HG03039 (cell line): ENCODE data around the gene ITM2C.

Source experiments
- ATAC-seq: cut with Tn5 transposase; IDR thresholded peaks from one replicate; pipeline ENCODE4 v1.9.1; 2021; ENCODE audit warnings: mild to moderate bottlenecking, moderate library complexity; ENCODE audit not compliant: unreplicated experiment

The ITM2C gene

DNA sequence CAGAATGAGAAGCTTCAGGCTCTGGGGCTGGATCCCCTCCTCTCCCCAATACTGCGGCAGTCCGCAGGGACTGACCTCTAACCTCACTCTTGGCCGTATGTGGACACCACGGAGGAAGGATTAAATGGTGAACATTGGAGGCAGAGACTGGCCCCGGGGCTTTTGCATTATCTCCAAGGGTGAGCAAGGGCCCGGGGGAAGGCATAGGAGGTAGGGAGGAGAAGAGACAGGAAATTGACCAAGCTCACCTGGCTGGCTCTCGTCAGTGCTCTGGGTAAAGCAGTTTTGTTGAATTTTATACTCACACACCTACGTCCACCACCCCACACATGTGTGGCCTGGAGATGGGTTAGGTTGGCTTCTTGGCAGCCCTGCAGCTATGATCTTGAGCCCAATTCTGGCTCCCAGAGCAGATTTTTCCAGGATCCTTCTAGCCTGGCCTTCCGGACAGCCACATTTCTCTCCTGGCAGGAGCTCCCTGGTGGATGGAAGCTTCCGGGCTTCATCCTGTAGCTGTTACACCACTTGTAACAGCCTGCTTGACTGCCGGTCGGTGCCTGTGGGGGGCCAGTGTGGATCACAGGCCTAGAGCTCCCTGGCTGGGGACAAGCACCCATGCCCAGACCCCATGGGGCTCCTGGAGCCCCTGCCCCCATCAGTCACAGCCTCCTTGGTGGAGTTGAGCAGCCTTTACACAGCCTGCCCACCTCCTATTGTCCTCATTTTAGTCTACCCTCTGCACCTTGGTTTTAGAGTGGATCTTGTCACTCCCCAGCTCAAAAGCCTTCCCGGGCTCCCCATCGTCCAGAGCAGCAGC, 7.6 kb downstream of the ITM2C start:
- no peak for ATAC-seq

DNA sequence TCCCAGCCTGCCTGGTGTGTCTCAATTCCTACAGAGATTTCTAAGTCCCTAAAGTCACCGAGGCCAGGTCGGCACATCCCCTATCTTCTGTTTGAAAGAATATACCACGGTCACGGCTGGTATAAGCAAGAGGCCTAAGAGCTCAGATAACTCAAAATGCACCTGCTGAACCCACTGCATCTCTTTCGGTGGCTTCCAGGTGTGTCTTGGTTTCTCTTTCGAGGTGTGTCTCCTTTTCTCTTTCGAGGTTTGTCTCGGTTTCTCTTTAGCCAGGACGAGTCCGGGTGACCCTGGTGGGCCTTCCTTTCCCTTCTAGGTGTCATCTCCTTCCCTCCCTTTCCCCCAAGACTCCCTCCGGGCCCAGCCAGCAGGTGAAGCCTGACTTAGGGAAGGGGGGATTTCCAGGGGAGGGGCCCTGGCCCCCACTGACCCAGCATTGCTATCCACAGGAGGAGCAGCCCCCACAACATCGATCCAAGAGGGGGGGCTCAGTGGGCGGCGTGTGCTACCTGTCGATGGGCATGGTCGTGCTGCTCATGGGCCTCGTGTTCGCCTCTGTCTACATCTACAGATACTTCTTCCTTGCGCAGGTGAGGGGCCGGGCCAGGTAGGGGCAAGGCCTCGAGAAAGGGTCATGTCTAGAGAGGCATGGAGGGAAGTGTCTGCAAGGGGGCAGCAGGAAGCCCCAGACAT, 8.4 kb downstream of the ITM2C start:
- ATAC-seq, result peak; percentile 45

DNA sequence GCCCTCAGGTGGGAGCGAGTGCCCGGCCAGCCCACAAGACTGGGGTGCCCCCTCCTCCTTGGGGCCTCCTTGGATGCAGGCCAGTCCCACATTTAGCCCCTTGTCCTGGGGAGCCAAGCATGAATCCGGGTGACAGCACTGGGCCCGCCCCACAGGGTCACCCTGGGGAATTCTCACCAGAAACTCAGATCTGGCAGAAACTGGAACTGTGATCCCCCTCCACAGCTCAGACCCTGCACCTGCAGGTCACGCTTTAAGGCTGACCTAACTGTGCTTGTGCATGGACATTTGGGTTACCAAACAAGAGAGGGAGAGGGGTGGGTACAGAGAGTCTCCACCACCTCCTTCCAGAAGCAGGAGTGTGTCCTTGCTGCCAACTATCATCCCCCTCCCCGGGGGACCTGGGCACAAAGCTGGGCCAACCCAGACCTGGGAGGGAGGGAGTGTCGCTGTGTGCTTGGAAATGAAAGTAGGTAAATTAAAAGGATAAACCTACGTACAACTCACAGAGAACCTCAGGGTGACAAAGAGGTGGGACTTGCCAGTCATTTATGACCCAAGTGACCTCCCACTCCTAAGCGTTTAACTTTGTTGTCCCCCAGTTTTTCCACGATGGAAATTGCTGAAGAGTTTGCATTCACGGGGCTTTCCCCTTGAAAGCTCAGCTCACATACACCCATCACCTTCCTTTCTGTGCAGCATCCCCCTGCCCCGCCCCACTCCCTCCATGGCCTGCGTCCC, 9.1 kb downstream of the ITM2C start:
- peak; percentile 65 for ATAC-seq

DNA sequence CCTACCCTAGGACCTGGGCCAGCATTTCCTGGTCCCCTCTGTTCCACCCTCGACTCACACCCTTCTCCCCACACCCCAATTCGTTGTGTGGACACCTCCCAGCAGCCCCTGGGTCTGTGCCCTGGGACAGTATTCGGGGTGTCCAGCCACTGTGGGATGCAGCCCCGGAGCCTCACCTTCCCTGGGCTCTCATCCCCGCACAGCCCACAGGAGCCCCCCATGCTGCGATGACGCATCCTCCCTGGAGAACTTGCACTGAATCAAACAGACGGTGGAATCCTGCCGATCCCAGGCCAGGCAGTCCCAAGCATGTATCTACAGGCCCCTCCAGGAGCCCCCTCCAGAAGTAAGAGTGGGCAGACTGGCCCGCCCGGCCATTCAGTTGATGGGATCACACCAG, 9.7 kb downstream of the ITM2C start:
- no peak for ATAC-seq

DNA sequence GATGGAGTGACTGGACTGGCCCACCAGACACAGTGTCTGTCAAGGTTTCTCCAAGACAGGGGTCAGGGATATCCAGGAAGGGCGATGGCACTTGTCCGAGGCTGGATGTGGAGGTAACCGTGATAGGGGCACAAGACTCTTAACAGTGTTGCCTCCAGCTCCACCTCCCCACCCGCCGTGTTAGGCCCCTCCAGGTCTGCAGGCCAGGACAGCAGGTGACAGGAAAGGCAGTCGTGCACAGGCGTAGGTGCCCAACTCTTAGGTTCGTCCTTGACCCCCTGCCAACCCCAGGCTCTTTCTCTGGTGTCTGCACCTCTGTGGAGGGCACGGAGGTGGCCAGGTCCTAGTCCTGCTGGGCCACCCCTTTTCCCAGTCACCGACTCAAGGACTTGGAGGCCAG, 10.1 kb downstream of the ITM2C start:
- ATAC-seq, result no peak

DNA sequence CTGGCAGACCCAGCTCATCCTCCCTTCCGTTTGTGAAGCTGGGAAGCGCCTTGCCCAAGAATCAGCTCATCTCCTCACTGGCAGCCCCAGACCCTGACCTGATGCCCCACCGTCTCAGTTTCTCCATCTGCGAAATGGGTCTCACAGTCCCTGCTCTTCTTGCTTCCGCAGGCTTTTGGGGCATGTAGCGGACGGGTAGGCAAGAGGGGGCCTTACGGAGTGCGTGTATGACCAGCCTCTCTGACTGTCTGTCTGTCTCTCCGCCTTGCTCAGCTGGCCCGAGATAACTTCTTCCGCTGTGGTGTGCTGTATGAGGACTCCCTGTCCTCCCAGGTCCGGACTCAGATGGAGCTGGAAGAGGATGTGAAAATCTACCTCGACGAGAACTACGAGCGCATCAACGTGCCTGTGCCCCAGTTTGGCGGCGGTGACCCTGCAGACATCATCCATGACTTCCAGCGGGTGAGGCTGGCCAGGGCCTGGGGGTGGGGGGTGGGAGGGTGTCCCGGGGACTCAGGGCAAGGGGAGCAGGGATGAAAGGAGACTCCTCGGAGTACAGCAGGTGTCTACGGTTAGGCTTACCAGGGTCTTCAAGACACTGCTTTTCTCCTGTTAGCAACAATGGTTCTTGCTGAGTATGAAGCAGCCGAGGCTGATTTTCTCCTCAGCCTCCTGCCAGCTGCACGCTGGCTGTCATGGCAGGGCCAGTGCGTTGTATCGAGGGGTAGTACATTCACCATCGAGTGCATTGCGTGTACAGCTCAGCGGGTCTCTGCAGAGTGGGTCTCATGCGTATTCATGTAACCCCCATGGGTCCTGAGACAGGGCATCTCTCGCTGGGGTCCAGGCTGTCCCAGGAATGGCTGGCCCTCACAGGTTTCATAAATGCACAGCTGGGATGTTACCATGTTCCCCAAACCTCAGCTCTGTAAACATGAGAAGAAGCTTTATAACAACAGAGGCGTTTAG, 10.9 kb downstream of the ITM2C start:
- ATAC-seq, result no peak

DNA sequence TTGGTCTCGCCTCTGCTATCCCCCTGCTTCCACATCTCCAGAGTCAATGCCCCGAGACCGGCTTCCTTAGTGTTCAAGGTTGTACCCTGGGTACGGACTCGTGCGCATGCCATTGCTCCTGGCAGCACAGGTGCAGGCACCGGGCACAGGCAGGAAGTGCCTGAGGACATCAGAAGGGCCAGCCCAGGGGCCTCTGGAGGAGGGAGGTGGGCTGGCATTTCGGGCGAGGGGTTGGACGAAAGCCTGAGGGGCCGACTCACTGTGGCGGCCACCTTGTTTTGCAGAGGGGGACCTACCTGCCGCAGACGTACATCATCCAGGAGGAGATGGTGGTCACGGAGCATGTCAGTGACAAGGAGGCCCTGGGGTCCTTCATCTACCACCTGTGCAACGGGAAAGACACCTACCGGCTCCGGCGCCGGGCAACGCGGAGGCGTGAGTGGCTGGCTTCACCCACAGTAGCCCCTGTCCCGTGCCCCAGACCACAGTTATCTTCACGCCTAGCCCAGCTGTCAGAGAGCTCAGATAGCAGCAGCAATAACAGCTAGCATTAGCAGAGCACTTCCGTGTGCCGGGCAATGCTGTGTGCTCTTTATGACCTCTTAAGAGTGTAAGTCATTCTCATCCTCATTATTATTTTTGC, 12.5 kb downstream of the ITM2C start:
- no peak for ATAC-seq

DNA sequence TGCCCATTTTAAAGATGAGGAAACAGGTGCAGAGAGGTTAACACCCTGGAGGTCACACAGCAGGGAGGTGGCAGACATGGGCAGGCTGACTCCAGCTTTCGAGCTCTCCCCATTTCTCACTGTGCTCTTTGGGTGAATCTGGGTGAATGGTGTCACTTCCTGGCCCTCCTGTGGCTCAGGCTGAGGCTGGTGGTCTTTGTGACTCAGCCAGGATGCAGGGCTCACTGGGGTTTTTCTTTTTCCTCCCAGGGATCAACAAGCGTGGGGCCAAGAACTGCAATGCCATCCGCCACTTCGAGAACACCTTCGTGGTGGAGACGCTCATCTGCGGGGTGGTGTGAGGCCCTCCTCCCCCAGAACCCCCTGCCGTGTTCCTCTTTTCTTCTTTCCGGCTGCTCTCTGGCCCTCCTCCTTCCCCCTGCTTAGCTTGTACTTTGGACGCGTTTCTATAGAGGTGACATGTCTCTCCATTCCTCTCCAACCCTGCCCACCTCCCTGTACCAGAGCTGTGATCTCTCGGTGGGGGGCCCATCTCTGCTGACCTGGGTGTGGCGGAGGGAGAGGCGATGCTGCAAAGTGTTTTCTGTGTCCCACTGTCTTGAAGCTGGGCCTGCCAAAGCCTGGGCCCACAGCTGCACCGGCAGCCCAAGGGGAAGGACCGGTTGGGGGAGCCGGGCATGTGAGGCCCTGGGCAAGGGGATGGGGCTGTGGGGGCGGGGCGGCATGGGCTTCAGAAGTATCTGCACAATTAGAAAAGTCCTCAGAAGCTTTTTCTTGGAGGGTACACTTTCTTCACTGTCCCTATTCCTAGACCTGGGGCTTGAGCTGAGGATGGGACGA, 13.2 kb downstream of the ITM2C start:
- no peak for ATAC-seq

DNA sequence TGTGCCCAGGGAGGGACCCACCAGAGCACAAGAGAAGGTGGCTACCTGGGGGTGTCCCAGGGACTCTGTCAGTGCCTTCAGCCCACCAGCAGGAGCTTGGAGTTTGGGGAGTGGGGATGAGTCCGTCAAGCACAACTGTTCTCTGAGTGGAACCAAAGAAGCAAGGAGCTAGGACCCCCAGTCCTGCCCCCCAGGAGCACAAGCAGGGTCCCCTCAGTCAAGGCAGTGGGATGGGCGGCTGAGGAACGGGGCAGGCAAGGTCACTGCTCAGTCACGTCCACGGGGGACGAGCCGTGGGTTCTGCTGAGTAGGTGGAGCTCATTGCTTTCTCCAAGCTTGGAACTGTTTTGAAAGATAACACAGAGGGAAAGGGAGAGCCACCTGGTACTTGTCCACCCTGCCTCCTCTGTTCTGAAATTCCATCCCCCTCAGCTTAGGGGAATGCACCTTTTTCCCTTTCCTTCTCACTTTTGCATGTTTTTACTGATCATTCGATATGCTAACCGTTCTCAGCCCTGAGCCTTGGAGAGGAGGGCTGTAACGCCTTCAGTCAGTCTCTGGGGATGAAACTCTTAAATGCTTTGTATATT, 14.0 kb downstream of the ITM2C start:
- ATAC-seq, result no peak

DNA sequence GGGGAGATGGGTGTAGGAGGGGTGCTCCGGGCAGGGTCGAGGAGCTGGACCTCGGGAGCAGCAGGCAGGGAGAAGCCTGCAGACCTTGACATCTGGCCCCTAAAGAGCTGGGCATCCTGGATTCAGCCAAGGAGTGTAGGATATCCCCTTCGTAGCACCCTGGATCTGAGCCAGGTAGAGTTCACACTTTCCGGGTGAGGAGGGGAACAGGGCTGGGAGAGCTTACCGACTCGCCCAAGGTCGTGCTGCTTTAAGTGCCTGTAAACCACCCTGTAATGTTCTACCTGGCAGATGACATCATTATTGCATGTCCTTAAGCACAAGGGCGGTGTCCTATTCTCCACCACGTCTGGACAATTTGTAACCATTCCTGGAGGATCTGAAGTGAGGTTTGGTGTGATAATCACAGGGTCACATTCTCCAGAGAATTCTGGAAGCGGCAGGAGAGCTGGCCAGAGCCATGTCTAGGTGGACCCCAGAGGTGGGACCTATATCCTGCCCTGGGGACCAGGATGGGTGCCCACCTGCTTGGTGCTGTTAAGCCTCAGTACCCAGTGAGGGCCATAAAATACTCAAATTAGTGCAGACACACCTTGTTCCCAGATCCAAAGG, 14.6 kb downstream of the ITM2C start:
- ATAC-seq, result no peak

DNA sequence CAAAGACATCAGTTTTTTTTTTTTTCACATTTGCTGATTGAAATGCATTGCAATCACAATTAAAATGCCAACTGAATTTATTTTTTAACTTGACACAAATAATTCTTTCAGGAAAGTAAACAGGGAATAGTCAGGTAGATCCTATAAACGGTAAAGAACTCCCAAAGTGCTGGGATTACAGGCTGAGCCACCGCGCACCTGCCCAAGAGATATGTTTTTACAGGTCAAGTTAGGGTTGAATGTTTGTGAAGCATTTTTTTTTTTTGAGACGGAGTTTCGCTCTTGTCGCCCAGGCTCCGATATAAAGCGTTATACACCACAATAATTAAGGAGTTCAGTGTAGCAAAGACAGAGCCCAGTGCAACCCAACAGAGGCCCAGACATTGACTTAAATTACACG, 15.1 kb downstream of the ITM2C start:
- ATAC-seq, result no peak

DNA sequence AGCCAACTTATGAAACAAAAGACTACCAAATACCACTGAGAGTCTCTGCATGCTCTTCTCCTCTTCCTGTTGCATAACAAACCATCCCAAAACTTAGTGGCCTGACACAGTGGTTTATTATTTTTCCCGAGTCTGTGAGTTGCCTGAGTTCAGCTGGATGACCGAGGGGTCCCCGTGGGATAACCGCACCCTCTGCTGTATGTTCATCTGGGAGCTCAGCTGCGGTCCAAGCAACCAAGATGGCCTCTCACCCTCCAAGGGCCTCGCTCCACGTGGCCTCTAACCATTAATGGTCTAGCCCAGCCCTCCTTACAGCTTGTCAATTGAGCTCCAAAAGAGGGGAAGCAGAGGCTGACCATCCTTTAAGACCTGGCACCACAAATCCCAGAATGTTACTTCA, 17.1 kb downstream of the ITM2C start:
- no peak for ATAC-seq

DNA sequence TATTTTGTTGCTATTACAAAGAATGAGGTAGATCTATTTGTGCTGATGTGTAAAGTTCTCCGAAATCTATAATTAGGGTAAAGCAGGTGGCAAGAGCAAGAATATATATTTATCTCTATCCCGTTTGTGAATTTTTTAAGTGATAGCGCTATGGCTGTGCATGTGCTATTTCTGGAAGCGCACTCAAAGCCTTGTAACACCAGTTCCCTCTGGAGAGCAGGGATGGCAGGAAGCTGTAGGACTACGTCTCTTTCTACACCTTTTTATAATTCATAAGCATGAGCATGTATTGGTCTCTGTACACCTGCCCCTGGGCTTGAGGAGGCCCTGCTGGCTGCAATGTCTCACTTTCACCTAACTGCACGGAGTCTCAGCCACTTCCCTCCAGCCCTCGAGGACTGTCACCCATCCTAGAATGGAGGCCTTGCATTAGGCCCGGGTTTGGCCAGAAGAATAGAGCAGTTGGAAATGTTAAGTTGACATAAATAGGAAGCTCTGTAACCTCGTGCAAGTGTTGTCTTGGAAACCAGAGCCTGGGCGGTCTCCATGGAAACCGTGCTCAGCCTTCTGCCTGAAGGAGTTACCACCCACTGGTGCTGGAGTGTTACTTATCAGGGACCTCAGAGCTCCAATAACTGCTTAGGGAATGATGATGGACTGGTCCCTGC, 20.9 kb downstream of the ITM2C start:
- no peak for ATAC-seq

DNA sequence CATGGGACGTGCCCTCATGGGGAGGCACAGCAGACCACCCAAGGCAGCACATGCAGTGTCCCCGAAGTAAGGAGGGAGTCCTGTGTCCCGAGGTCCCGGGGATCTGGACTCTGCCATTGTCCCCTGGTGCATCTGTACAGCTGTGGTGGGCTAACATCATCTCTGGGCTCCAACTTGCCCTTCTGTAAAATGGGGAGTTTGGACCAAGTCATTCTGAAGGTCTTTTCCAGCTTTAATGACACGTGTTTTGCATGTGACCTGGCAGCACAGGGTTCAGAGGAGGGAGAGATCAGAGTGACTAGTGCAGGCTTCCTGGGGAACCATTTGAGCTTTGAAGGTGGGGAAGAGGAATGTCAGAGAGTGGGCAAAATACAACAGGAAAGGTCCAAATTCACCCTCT, 21.5 kb downstream of the ITM2C start:
- no peak for ATAC-seq

DNA sequence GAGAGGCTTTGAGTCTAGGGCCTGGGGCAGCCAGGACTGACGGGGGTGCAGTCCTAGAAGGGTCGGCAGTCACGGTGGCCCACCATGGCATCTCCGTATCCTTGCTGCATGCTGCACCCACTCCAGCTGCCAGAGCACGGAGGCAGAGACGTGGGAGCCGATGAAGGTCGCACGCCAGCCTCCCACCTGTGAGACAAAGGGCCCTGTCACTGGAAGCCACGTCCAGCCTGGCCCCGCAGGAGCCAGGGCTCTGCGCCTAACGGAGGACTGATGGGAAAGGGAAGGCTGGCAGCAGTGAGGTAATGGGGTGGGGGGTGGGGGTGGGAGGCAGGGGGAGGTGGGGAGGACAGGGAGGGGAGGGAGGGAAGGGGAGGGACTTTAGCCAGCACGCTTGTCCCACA, 21.9 kb downstream of the ITM2C start:
- ATAC-seq, result no peak

DNA sequence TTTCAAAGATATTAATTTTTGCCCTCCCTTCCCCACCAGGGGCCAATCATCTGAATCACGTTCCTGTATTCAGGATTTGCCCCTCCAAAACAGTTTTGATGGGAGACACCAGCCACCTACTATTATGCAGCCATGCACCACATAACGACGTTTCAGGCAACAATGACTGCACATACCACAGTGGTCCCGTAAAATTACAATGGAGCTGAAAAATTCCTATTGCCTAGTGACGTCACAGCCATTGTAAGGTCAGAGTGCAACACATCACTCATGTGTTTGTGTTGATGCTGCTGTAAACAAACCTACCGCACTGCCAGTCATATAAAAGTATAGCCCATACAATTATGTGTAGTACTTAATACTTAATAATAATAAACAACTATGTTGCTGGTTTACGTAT, 22.6 kb downstream of the ITM2C start:
- no peak for ATAC-seq

DNA sequence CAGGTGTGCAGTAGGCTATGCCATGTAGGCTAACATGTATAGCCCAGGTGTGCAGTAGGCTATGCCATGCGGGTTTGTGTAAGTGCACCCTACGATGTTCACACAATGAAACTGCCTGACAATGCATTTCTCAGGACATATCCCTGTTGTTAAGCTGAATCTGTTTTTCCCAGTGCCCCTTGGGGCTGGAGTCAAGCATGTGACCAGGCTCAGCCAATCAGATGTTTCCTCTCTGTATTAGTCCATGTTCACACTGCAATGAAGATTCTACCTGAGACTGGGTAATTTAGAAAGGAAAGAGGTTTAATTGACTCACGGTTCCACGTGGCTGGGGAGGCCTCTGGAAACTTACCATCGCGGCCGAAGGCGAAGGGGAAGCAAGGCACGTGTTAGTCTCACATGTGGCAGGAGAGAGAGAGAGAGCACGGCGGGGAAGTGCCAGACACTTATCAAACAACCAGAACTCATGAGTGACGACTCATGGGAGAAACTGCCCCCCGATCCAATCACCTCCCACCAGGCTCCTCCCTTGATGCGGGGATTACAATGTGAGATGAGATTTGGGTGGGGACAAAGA, 24.2 kb downstream of the ITM2C start:
- no peak for ATAC-seq
